ENCODE results near the gene UGGT2. TPM values are rescaled to one million over a fixed set of nuclear protein-coding genes. Genes with fewer than 3 reads are reported as not detected.

Gene UGGT2
- total and polyA plus RNA-seq, 9 of the 15 experiments (the other 6 are each of a cell fraction or from before 2014, with no cell fraction given) = 3.5 to 24.5 (median 18.3) TPM

DNA sequence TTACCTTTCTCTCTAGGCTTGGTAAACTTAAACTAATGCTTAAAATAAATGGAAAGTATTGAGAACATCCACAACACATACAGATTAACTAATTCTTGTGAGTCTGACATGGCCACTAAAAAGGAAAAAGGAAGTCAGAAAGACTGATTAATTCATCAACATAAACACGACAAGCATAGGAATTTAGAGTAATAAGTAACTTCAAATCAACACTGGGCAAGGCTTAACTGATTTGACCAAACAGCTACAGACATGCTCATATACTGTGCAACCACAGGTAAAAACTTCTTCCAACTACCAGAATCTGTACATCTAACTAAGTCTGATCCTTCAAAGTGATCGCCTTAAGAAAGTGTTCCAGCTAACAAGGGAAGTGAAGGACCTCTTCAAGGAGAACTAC, 20.5 kb downstream of the UGGT2 start:
- H3K9ac ChIP-seq (ENCODE audit: insufficient read depth in 1 of 2, low read depth in 2 of 2, low read length in 2 of 2) = no peak overlapping the region
- 0 out of 3 replicates have a peak, but pooled peaks cover 7% of the 10 kb centered on the region for H3K36me3 ChIP-seq (ENCODE audit: control insufficient read depth, insufficient read depth, low read length)
- BruUV-seq (replicated peaks) = no TSS peak
- H3K9me1 ChIP-seq (ENCODE audit: control insufficient read depth, insufficient read depth, low read length) = no peaks in the 10 kb centered on the region
- H2AFZ ChIP-seq (ENCODE audit: low read depth, low read length) = no peak overlapping the region
- no peak overlapping the region for H3K4me3 ChIP-seq
- ChIA-PET CTCF (ENCODE audit: low intra/inter-chr PET ratio) (no interaction called here), POLR2A (interaction anchor here (2.1 kb wide), 1 partner anchor 20 kb away, joined by 9 read pairs; the partner anchor contains the start of gene UGGT2)
- H3K4me1 ChIP-seq (replicated peaks in 1 of 2; ENCODE audit: control insufficient read depth in 2 of 2, insufficient read depth in 2 of 2, low read length in 2 of 2) = peaks cover 0 to 5% of the 10 kb centered on the region in 2 experiments; a peak in 2 of 5 replicates
- H3K4me2 ChIP-seq (ENCODE audit: insufficient read depth, low read length) = no peak overlapping the region
- no peak for DNase-seq (ENCODE audit: extremely low read depth in 1 of 4, low spot score in 3 of 4)
- intact Hi-C loops (cut with micrococcal nuclease) = no loop called here
- FAIRE-seq = peak; percentile 52
- in situ Hi-C loops (cut with MboI) = no loop called here
- no peaks in the 10 kb centered on the region for H3K27me3 ChIP-seq (ENCODE audit: control insufficient read depth in 2 of 2, insufficient read depth in 2 of 2, low read length in 2 of 2)
- H3K27ac ChIP-seq (ENCODE audit: extremely low read depth, low read depth, low read length) = no peak overlapping the region
- no peak for ATAC-seq
- H3K9me3 ChIP-seq (replicated peaks; ENCODE audit: control insufficient read depth, insufficient read depth, low read depth, low read length) = no peaks in the 10 kb centered on the region
- H3K79me2 ChIP-seq (ENCODE audit: control insufficient read depth, insufficient read depth, low read length) = peaks cover 14% of the 10 kb centered on the region; the same call in 2 of the 3 replicates
- WGBS (ENCODE audit: insufficient coverage, low coverage, missing lambda C conversion rate) = 46% methylated on average over 2 of the region's 2 CpGs
- no peaks in the 10 kb centered on the region for H4K20me1 ChIP-seq (replicated peaks; ENCODE audit: control insufficient read depth, insufficient read depth, low read length)
- TF ChIP-seq, protein P1, sequence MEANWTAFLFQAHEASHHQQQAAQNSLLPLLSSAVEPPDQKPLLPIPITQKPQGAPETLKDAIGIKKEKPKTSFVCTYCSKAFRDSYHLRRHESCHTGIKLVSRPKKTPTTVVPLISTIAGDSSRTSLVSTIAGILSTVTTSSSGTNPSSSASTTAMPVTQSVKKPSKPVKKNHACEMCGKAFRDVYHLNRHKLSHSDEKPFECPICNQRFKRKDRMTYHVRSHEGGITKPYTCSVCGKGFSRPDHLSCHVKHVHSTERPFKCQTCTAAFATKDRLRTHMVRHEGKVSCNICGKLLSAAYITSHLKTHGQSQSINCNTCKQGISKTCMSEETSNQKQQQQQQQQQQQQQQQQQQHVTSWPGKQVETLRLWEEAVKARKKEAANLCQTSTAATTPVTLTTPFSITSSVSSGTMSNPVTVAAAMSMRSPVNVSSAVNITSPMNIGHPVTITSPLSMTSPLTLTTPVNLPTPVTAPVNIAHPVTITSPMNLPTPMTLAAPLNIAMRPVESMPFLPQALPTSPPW (CRISPR knock-in tag; IDR thresholded peaks at IDR 0.05) = no peak
- TF ChIP-seq LEF1 (IDR thresholded peaks at IDR 0.05) = no peak
- TF ChIP-seq, protein P2, sequence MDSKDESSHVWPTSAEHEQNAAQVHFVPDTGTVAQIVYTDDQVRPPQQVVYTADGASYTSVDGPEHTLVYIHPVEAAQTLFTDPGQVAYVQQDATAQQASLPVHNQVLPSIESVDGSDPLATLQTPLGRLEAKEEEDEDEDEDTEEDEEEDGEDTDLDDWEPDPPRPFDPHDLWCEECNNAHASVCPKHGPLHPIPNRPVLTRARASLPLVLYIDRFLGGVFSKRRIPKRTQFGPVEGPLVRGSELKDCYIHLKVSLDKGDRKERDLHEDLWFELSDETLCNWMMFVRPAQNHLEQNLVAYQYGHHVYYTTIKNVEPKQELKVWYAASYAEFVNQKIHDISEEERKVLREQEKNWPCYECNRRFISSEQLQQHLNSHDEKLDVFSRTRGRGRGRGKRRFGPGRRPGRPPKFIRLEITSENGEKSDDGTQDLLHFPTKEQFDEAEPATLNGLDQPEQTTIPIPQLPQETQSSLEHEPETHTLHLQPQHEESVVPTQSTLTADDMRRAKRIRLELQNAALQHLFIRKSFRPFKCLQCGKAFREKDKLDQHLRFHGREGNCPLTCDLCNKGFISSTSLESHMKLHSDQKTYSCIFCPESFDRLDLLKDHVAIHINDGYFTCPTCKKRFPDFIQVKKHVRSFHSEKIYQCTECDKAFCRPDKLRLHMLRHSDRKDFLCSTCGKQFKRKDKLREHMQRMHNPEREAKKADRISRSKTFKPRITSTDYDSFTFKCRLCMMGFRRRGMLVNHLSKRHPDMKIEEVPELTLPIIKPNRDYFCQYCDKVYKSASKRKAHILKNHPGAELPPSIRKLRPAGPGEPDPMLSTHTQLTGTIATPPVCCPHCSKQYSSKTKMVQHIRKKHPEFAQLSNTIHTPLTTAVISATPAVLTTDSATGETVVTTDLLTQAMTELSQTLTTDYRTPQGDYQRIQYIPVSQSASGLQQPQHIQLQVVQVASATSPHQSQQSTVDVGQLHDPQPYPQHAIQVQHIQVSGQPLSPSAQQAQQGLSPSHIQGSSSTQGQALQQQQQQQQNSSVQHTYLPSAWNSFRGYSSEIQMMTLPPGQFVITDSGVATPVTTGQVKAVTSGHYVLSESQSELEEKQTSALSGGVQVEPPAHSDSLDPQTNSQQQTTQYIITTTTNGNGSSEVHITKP (IDR thresholded peaks at IDR 0.05; ENCODE audit: partially characterized antibody) = no peak
- no peak for TF ChIP-seq TAL1 (IDR thresholded peaks at IDR 0.05)
- TF ChIP-seq, protein P3, sequence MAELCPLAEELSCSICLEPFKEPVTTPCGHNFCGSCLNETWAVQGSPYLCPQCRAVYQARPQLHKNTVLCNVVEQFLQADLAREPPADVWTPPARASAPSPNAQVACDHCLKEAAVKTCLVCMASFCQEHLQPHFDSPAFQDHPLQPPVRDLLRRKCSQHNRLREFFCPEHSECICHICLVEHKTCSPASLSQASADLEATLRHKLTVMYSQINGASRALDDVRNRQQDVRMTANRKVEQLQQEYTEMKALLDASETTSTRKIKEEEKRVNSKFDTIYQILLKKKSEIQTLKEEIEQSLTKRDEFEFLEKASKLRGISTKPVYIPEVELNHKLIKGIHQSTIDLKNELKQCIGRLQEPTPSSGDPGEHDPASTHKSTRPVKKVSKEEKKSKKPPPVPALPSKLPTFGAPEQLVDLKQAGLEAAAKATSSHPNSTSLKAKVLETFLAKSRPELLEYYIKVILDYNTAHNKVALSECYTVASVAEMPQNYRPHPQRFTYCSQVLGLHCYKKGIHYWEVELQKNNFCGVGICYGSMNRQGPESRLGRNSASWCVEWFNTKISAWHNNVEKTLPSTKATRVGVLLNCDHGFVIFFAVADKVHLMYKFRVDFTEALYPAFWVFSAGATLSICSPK (IDR thresholded peaks at IDR 0.05; ENCODE audit: borderline replicate concordance) = no peak
- no peak for TF ChIP-seq BRD9 (IDR thresholded peaks at IDR 0.05; ENCODE audit: low read depth, partially characterized antibody)
- TF ChIP-seq ZSCAN29 (IDR thresholded peaks at IDR 0.05) = no peak
- TF ChIP-seq CEBPB (tag; IDR thresholded peaks at IDR 0.05) = no peak
- no peak for TF ChIP-seq CREB1 (IDR thresholded peaks at IDR 0.05)
- TF ChIP-seq CREB1 (CRISPR knock-in tag; IDR thresholded peaks at IDR 0.05) = no peak
- TF ChIP-seq, protein P4, sequence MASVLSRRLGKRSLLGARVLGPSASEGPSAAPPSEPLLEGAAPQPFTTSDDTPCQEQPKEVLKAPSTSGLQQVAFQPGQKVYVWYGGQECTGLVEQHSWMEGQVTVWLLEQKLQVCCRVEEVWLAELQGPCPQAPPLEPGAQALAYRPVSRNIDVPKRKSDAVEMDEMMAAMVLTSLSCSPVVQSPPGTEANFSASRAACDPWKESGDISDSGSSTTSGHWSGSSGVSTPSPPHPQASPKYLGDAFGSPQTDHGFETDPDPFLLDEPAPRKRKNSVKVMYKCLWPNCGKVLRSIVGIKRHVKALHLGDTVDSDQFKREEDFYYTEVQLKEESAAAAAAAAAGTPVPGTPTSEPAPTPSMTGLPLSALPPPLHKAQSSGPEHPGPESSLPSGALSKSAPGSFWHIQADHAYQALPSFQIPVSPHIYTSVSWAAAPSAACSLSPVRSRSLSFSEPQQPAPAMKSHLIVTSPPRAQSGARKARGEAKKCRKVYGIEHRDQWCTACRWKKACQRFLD (CRISPR knock-in tag; IDR thresholded peaks at IDR 0.05) = no peak
- TF ChIP-seq, protein P5, sequence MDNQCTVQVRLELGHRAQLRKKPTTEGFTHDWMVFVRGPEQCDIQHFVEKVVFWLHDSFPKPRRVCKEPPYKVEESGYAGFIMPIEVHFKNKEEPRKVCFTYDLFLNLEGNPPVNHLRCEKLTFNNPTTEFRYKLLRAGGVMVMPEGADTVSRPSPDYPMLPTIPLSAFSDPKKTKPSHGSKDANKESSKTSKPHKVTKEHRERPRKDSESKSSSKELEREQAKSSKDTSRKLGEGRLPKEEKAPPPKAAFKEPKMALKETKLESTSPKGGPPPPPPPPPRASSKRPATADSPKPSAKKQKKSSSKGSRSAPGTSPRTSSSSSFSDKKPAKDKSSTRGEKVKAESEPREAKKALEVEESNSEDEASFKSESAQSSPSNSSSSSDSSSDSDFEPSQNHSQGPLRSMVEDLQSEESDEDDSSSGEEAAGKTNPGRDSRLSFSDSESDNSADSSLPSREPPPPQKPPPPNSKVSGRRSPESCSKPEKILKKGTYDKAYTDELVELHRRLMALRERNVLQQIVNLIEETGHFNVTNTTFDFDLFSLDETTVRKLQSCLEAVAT (IDR thresholded peaks at IDR 0.05) = no peak
- no peak for TF ChIP-seq MYC (IDR thresholded peaks at IDR 0.05; ENCODE audit: low read depth, low read length)
- TF ChIP-seq MYC (CRISPR knock-in tag; IDR thresholded peaks at IDR 0.05; ENCODE audit: borderline replicate concordance, low read depth) = no peak
